ENCODE results near the gene CDCA4.

- TF ChIP-seq CTCF (IDR thresholded peaks at IDR 0.05; ENCODE audit: borderline replicate concordance, extremely low read depth, low read length, poor library complexity, severe bottlenecking) (no peak), EZH2 (IDR thresholded peaks at IDR 0.05; ENCODE audit: borderline replicate concordance, low read depth, low read length, severe bottlenecking) (no peak)
Observed at GRCh38 chr14:105053996-105054395, 33.1 kb upstream of the CDCA4 start.
